PFSK-1 (cell line): ENCODE results near the gene PTGIS.

Experiments
- POLR2AphosphoS5 ChIP-seq: IDR thresholded peaks from 2 replicates; pipeline ENCODE4 v1.6.1; 2012; ENCODE audit warnings: low read depth, mild to moderate bottlenecking, control low read depth, low read length, moderate library complexity
- SIN3A ChIP-seq: IDR thresholded peaks from 2 replicates; pipeline ENCODE4 v1.6.1; 2012; ENCODE audit warnings: mild to moderate bottlenecking, low read length, moderate library complexity, borderline replicate concordance; ENCODE audit not compliant: insufficient read depth
- TAF1 ChIP-seq: IDR thresholded peaks from 2 replicates; pipeline ENCODE4 v1.6.1; 2012; ENCODE audit warnings: low read length, control low read depth, borderline replicate concordance; ENCODE audit not compliant: insufficient read depth

GRCh38 chr20:49483018-49483695 lies 84.8 kb downstream of the PTGIS start:
- TF ChIP-seq TAF1 (no peak), POLR2AphosphoS5 (no peak), SIN3A (no peak)
